Esophagus squamous epithelium (tissue), 4 donors: ENCODE data around the gene ASPRV1.

Experiments used
- POLR2A ChIP-seq, 4 donors: fragments of 450-650 bp; IDR thresholded peaks; one replicate each; pipeline ENCODE4 v1.6.1; 2017; ENCODE audit warnings: antibody characterized with exemption in 4 of 4, mild to moderate bottlenecking in 4 of 4, moderate library complexity in 3 of 4
- TF ChIP-seq, protein P1 (sequence below), 6 experiments: fragments of 450-650 bp in 4 of 6; fragments of 200-600 bp in 2 of 6; sonication (generic) in 2 of 6; IDR thresholded peaks; one replicate each; pipeline ENCODE4 v1.5.1; 2016 to 2019; ENCODE audit warnings: antibody characterized with exemption in 6 of 6, mild to moderate bottlenecking in 4 of 6, moderate library complexity in 4 of 6

DNA sequence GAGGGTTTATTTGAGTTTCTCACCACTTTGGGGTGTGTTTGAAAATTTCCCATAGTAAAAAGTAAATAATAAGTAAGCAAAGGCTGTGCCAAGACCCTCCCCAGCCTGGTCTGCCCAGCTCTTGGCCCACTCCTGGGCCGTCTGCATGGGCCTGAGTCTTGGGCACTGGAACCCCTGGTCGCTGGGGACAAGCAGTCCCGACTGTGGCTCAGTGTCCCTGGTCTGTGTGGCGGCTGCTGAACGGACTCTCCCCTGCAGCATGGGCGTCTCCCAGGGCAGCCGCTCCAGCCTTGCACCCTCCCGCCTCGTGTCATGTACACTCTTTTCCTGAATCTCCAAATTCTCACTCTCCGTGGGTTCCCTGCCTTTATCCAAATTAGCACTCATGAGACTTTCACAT lies 7.2 kb upstream of the ASPRV1 start:
- TF ChIP-seq, protein P1, sequence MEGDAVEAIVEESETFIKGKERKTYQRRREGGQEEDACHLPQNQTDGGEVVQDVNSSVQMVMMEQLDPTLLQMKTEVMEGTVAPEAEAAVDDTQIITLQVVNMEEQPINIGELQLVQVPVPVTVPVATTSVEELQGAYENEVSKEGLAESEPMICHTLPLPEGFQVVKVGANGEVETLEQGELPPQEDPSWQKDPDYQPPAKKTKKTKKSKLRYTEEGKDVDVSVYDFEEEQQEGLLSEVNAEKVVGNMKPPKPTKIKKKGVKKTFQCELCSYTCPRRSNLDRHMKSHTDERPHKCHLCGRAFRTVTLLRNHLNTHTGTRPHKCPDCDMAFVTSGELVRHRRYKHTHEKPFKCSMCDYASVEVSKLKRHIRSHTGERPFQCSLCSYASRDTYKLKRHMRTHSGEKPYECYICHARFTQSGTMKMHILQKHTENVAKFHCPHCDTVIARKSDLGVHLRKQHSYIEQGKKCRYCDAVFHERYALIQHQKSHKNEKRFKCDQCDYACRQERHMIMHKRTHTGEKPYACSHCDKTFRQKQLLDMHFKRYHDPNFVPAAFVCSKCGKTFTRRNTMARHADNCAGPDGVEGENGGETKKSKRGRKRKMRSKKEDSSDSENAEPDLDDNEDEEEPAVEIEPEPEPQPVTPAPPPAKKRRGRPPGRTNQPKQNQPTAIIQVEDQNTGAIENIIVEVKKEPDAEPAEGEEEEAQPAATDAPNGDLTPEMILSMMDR (IDR thresholded peaks at IDR 0.05) = no peak
- TF ChIP-seq POLR2A (IDR thresholded peaks at IDR 0.05) = no peak
